Stimulated activated naive CD8-positive, alpha-beta T cell treated with anti-CD3 and anti-CD28 coated beads, Interleukin-15, amount 100 ng/mL, for 72 hours (primary cell): ENCODE data around the gene FLII.
A peak's percentile ranks its signal among the peaks of the same experiment; 100 is the strongest.
"Not testable (repeated sequence)": the region's sequence is repeated elsewhere in the genome, so short reads cannot be mapped to it uniquely, and the experiment has no call there.

Experiments
- ATAC-seq: fragments of 150-1000 bp; cut with Tn5 transposase; 2 replicates; pipeline ENCODE4 v1.10.0; 2021; ENCODE audit warnings: mild to moderate bottlenecking, moderate library complexity
- DNase-seq, 2 donors: peaks; one replicate each; pipeline ENCODE4 v3.0.0; 2021 to 2022
- H3K27ac Mint-ChIP-seq, 2 donors: one replicate each; pipeline ENCODE4 v1.8.0; 2022; ENCODE audit warnings: mild to moderate bottlenecking in 2 of 2, mixed read lengths in 2 of 2, moderate library complexity in 2 of 2
- H3K27me3 Mint-ChIP-seq: one replicate; pipeline ENCODE4 v1.8.0; 2022; ENCODE audit warnings: mixed read lengths
- H3K4me1 Mint-ChIP-seq: one replicate; pipeline ENCODE4 v1.8.0; 2022; ENCODE audit warnings: mild to moderate bottlenecking, mixed read lengths
- H3K4me3 Mint-ChIP-seq, 2 donors: one replicate each; pipeline ENCODE4 v1.8.0; 2022; ENCODE audit warnings: mild to moderate bottlenecking in 2 of 2, mixed read lengths in 2 of 2, moderate library complexity in 1 of 2
- H3K9me3 Mint-ChIP-seq, 2 donors: one replicate each; pipeline ENCODE4 v1.8.0; 2022; ENCODE audit warnings: mixed read lengths in 2 of 2

FLII gene

GRCh38 chr17:18224053-18224386 is 34.5 kb downstream of the FLII start:
- no peak overlapping the region for H3K27ac Mint-ChIP-seq
- no peaks in the 10 kb centered on the region for H3K27me3 Mint-ChIP-seq
- ATAC-seq, result no peak
- no peak overlapping the region for H3K4me3 Mint-ChIP-seq
- peaks cover 37% of the 10 kb centered on the region for H3K4me1 Mint-ChIP-seq
- H3K9me3 Mint-ChIP-seq, result no peaks in the 10 kb centered on the region
- no peak for DNase-seq

- no peak overlapping the region for H3K27ac Mint-ChIP-seq
- H3K27me3 Mint-ChIP-seq, result no peaks in the 10 kb centered on the region
- ATAC-seq (peak; percentile 28), DNase-seq (no peak)
- no peaks in the 10 kb centered on the region for H3K9me3 Mint-ChIP-seq
- H3K4me3 Mint-ChIP-seq, result no peak overlapping the region
- H3K4me1 Mint-ChIP-seq, result no peaks in the 10 kb centered on the region
Measured at GRCh38 chr17:18218756-18219415, 39.7 kb downstream of the FLII start.

- no peak overlapping the region for H3K4me3 Mint-ChIP-seq
- peak; percentile 74 to 76 for DNase-seq
- ATAC-seq, result peak; percentile 91
- H3K27ac Mint-ChIP-seq, result no peak overlapping the region
- H3K4me1 Mint-ChIP-seq, result no peaks in the 10 kb centered on the region
- no peaks in the 10 kb centered on the region for H3K9me3 Mint-ChIP-seq
- no peaks in the 10 kb centered on the region for H3K27me3 Mint-ChIP-seq
Measured at GRCh38 chr17:18217412-18218015, 41.0 kb downstream of the FLII start.

- H3K27me3 Mint-ChIP-seq, H3K4me1 Mint-ChIP-seq, ATAC-seq: not testable (repeated sequence)
Measured at GRCh38 chr17:18216906-18217305, 41.6 kb downstream of the FLII start.

GRCh38 chr17:18213666-18214270 is 44.8 kb downstream of the FLII start:
- no peaks in the 10 kb centered on the region for H3K4me1 Mint-ChIP-seq
- no peak overlapping the region for H3K27ac Mint-ChIP-seq
- DNase-seq (no peak), ATAC-seq (no peak)
- H3K9me3 Mint-ChIP-seq, result no peaks in the 10 kb centered on the region
- H3K27me3 Mint-ChIP-seq, result no peaks in the 10 kb centered on the region
- no peak overlapping the region for H3K4me3 Mint-ChIP-seq

More at GRCh38 chr17:18216906-18217305, 41.6 kb downstream of the FLII start:
- H3K27ac Mint-ChIP-seq, H3K9me3 Mint-ChIP-seq, DNase-seq, H3K4me3 Mint-ChIP-seq: not testable (repeated sequence)

- Mint-ChIP-seq H3K4me3 (no peak overlapping the region), H3K9me3 (no peaks in the 10 kb centered on the region), H3K27ac (peak overlapping the region in 1 of 2 donors; percentile 42), H3K4me1 (peaks cover 6% of the 10 kb centered on the region), H3K27me3 (no peaks in the 10 kb centered on the region)
- ATAC-seq (no peak), DNase-seq (no peak)
Measured at GRCh38 chr17:18208092-18208491, 50.4 kb downstream of the FLII start.

- ATAC-seq, result no peak
- Mint-ChIP-seq H3K27me3 (no peaks in the 10 kb centered on the region), H3K9me3 (no peaks in the 10 kb centered on the region), H3K27ac (peak overlapping the region in 1 of 2 donors; percentile 77), H3K4me3 (no peak overlapping the region), H3K4me1 (peaks cover 10% of the 10 kb centered on the region)
- no peak for DNase-seq
Measured at GRCh38 chr17:18206962-18207361, 51.6 kb downstream of the FLII start.

GRCh38 chr17:18205861-18206260 is 52.7 kb downstream of the FLII start:
- DNase-seq (no peak), ATAC-seq (no peak)
- peak overlapping the region in 1 of 2 donors; percentile 52 for H3K27ac Mint-ChIP-seq
- no peak overlapping the region for H3K4me3 Mint-ChIP-seq
- H3K4me1 Mint-ChIP-seq, result peaks cover 19% of the 10 kb centered on the region
- H3K9me3 Mint-ChIP-seq, result no peaks in the 10 kb centered on the region
- no peaks in the 10 kb centered on the region for H3K27me3 Mint-ChIP-seq

GRCh38 chr17:18203308-18203707 is 55.2 kb downstream of the FLII start:
- ATAC-seq (no peak), DNase-seq (no peak)
- no peak overlapping the region for H3K4me3 Mint-ChIP-seq

GRCh38 chr17:18201108-18201507 is 57.4 kb downstream of the FLII start:
- no peaks in the 10 kb centered on the region for H3K27me3 Mint-ChIP-seq
- H3K4me1 Mint-ChIP-seq, result peaks cover 56% of the 10 kb centered on the region
- no peak for DNase-seq
- H3K27ac Mint-ChIP-seq, result peak overlapping the region in 1 of 2 donors; percentile 95
- no peaks in the 10 kb centered on the region for H3K9me3 Mint-ChIP-seq
- ATAC-seq, result no peak
- no peak overlapping the region for H3K4me3 Mint-ChIP-seq

More at GRCh38 chr17:18203308-18203707, 55.2 kb downstream of the FLII start:
- no peaks in the 10 kb centered on the region for H3K27me3 Mint-ChIP-seq
- H3K27ac Mint-ChIP-seq, result peak overlapping the region in 1 of 2 donors; percentile 61
- H3K4me1 Mint-ChIP-seq, result peaks cover 41% of the 10 kb centered on the region
- H3K9me3 Mint-ChIP-seq, result no peaks in the 10 kb centered on the region

GRCh38 chr17:18198530-18198929 is 60.0 kb downstream of the FLII start:
- ATAC-seq (no peak), DNase-seq (no peak)
- Mint-ChIP-seq H3K27ac (peak overlapping the region in 1 of 2 donors; percentile 74), H3K4me3 (no peak overlapping the region), H3K27me3 (no peaks in the 10 kb centered on the region), H3K4me1 (peaks cover 75% of the 10 kb centered on the region), H3K9me3 (no peaks in the 10 kb centered on the region)

- H3K27me3 Mint-ChIP-seq, result no peaks in the 10 kb centered on the region
- peak overlapping the region in 1 of 2 donors; percentile 46 for H3K27ac Mint-ChIP-seq
- ATAC-seq (no peak), DNase-seq (no peak)
- no peak overlapping the region for H3K4me3 Mint-ChIP-seq
- H3K9me3 Mint-ChIP-seq, result no peaks in the 10 kb centered on the region
- peaks cover 76% of the 10 kb centered on the region for H3K4me1 Mint-ChIP-seq
Measured at GRCh38 chr17:18197535-18198194, 60.9 kb downstream of the FLII start.

GRCh38 chr17:18195246-18195645 is 63.3 kb downstream of the FLII start:
- peaks cover 82% of the 10 kb centered on the region for H3K4me1 Mint-ChIP-seq

More at GRCh38 chr17:18195246-18195645, 63.3 kb downstream of the FLII start:
- DNase-seq, result no peak
- H3K27me3 Mint-ChIP-seq, result no peaks in the 10 kb centered on the region
- H3K9me3 Mint-ChIP-seq, result no peaks in the 10 kb centered on the region
- peak overlapping the region in 1 of 2 donors; percentile 39 for H3K27ac Mint-ChIP-seq
- no peak for ATAC-seq
- no peak overlapping the region for H3K4me3 Mint-ChIP-seq
